Fibroblast of pulmonary artery (primary cell): ENCODE measurements around the gene CLIC2.
"Not testable (repeated sequence)": the region's sequence is repeated elsewhere in the genome, so short reads cannot be mapped to it uniquely, and the experiment has no call there.

Source experiments
- DNase-seq: peaks from one replicate; pipeline ENCODE4 v3.0.0-alpha.2; 2010; ENCODE audit warnings: low read depth
- H3K4me3 ChIP-seq: replicated peaks from 2 replicates; pipeline ENCODE4 v1.5.1; 2011; ENCODE audit warnings: low read depth, mild to moderate bottlenecking, control low read depth, low read length, moderate library complexity
- CTCF ChIP-seq: IDR thresholded peaks from 2 replicates; pipeline ENCODE4 v1.5.1; 2011; ENCODE audit warnings: mild to moderate bottlenecking, control low read depth, low read length, inconsistent platforms; ENCODE audit errors: missing control alignments

Gene CLIC2

GRCh38 chrX:155329293-155329692 is 5.1 kb downstream of the CLIC2 start:
- DNase-seq = no peak
- H3K4me3 ChIP-seq = no peak overlapping the region
- no peak for TF ChIP-seq CTCF

GRCh38 chrX:155326610-155327009 is 7.8 kb downstream of the CLIC2 start:
- no peak overlapping the region for H3K4me3 ChIP-seq
- no peak for DNase-seq
- TF ChIP-seq CTCF = no peak

- no peak for TF ChIP-seq CTCF
- H3K4me3 ChIP-seq = no peak overlapping the region
- DNase-seq = no peak
These were observed 20.2 kb downstream of the CLIC2 start for GRCh38 chrX:155314260-155314659.

- TF ChIP-seq CTCF = no peak
- H3K4me3 ChIP-seq = no peak overlapping the region
- DNase-seq = no peak
These were observed 20.6 kb downstream of the CLIC2 start for GRCh38 chrX:155313766-155314165.

- H3K4me3 ChIP-seq = no peak overlapping the region
- no peak for TF ChIP-seq CTCF
- DNase-seq = no peak
These were observed 40.6 kb downstream of the CLIC2 start for GRCh38 chrX:155293771-155294170.

- TF ChIP-seq CTCF = no peak
- DNase-seq = no peak
- H3K4me3 ChIP-seq = no peak overlapping the region
These were observed 54.5 kb downstream of the CLIC2 start for GRCh38 chrX:155279873-155280272.

GRCh38 chrX:155270969-155271368 is 63.4 kb downstream of the CLIC2 start:
- DNase-seq = no peak
- TF ChIP-seq CTCF = no peak
- no peak overlapping the region for H3K4me3 ChIP-seq

- H3K4me3 ChIP-seq, DNase-seq: not testable (repeated sequence)
These were observed 66.4 kb downstream of the CLIC2 start for GRCh38 chrX:155267995-155268394.
